HEK293 (cell line): ENCODE data around the gene SSBP3.
"Not testable (repeated sequence)": the region's sequence is repeated elsewhere in the genome, so short reads cannot be mapped to it uniquely, and the experiment has no call there.

Source experiments
- CTCF ChIP-seq: fragments of 450-650 bp; formaldehyde crosslinking; IDR thresholded peaks from 2 replicates; pipeline ENCODE4 v1.5.1; 2016; ENCODE audit warnings: missing biosample characterization, missing genetic modification characterization
- MYNN ChIP-seq: fragments of 450-650 bp; formaldehyde crosslinking; IDR thresholded peaks from 2 replicates; pipeline ENCODE4 v1.5.1; 2016; ENCODE audit warnings: missing biosample characterization, missing genetic modification characterization, borderline replicate concordance
- OVOL3 ChIP-seq: fragments of 450-650 bp; formaldehyde crosslinking; IDR thresholded peaks from 2 replicates; pipeline ENCODE4 v1.5.1; 2016; ENCODE audit warnings: missing biosample characterization, missing genetic modification characterization
- PRDM1 ChIP-seq: fragments of 450-650 bp; formaldehyde crosslinking; IDR thresholded peaks from 2 replicates; pipeline ENCODE4; 2016; ENCODE audit warnings: missing biosample characterization, missing genetic modification characterization
- SP3 ChIP-seq: fragments of 450-650 bp; formaldehyde crosslinking; IDR thresholded peaks from 2 replicates; pipeline ENCODE4 v1.5.1; 2016; ENCODE audit warnings: missing biosample characterization, missing genetic modification characterization
- YY1 ChIP-seq: fragments of 450-650 bp; formaldehyde crosslinking; IDR thresholded peaks from 2 replicates; pipeline ENCODE4 v1.5.1; 2018; ENCODE audit warnings: missing biosample characterization, missing genetic modification characterization
- ZBTB26 ChIP-seq: fragments of 450-650 bp; formaldehyde crosslinking; optimal IDR thresholded peaks from 2 replicates; pipeline ENCODE3; 2016; ENCODE audit warnings: missing biosample characterization, mild to moderate bottlenecking, missing genetic modification characterization
- ZNF23 ChIP-seq: fragments of 450-650 bp; formaldehyde crosslinking; IDR thresholded peaks from 2 replicates; pipeline ENCODE4 v1.5.1; 2016; ENCODE audit warnings: missing biosample characterization, missing genetic modification characterization, borderline replicate concordance

- TF ChIP-seq ZBTB26 (tag by site-specific recombination); YY1 (tag by site-specific recombination); CTCF (tag by site-specific recombination); OVOL3 (tag by site-specific recombination); SP3; MYNN (tag by site-specific recombination); PRDM1 (tag by site-specific recombination); ZNF23 (tag by site-specific recombination): not testable (repeated sequence)
Measured at GRCh38 chr1:54207896-54208295, 198.3 kb downstream of the SSBP3 start.
